HL-60/S4 (cell line): ENCODE data around the gene SLCO1C1.
"Not testable (repeated sequence)": the region's sequence is repeated elsewhere in the genome, so short reads cannot be mapped to it uniquely, and the experiment has no call there.

Experiments
- in situ Hi-C: fragments of 300-500 bp; cut with MboI; formaldehyde crosslinking; loops from 2 replicates; pipeline ENCODE4 v1.14.3; 2022; ENCODE audit warnings: low sequenced_read_pairs

Gene SLCO1C1

GRCh38 chr12:20783796-20784357, 88.7 kb downstream of the SLCO1C1 start:
- in situ Hi-C loops: not testable (repeated sequence)

DNA sequence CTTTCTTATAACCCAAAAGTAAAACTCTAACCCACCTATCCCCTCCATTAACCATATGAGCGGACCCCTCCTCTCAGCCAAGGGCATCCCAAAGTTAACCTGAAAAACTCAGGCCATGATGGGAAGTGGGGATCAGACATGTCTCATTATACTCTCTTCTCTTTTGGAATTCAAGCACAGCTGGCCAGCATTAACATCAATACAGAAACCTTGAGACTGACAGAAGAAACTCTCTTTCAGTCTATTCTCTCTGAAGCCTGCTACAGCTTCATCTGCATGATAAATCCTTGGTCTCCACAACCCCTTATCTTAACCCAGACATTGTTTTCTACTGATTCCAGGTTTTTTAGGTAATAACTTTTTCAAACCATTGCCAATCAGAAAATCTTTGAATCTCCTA, 97.8 kb downstream of the SLCO1C1 start:
- in situ Hi-C loops: no loop called here

- in situ Hi-C loops: no loop called here
Measured at GRCh38 chr12:20798554-20798953, 103.4 kb downstream of the SLCO1C1 start.

- in situ Hi-C loops: no loop called here
Measured at GRCh38 chr12:20800160-20800559, 105.0 kb downstream of the SLCO1C1 start.

- in situ Hi-C loops: no loop called here
Measured at GRCh38 chr12:20801035-20801434, 105.9 kb downstream of the SLCO1C1 start.
